ENCODE measurements around the gene AP2B1. TPM values are rescaled to one million over a fixed set of nuclear protein-coding genes. Genes with fewer than 3 reads are reported as not detected.

The AP2B1 gene
- total RNA-seq, 4 donors from 2014 or later: 32.2 to 102 (median 60.1) TPM

GRCh38 chr17:35616536-35616935 is 29.4 kb downstream of the AP2B1 start:
- no peaks in the 10 kb centered on the region for H3K27me3 ChIP-seq
- TF ChIP-seq POLR2A (IDR thresholded peaks at IDR 0.05) (no peak), POLR2AphosphoS5 (IDR thresholded peaks at IDR 0.05) (no peak), EP300 (IDR thresholded peaks at IDR 0.05; ENCODE audit: low read depth) (no peak)
- in situ Hi-C loops (cut with MboI; ENCODE audit: low pct_ligation_motif_present in 1 of 4, low pct_unique_long_range_greater_than_20kb in 1 of 4, low sequenced_read_pairs in 3 of 4) (loop anchor here in 3 of 4 donors (25.0 kb wide), 1 partner anchor 121 kb away; the partner anchor contains the start of gene RASL10B (in 3 of the 3)), intact Hi-C loops (cut with DNase I; ENCODE audit: low total_unique reads) (loop anchor here (10.0 kb wide), 1 partner anchor 128 kb away; no protein-coding TSS in a partner anchor)
- no peak overlapping the region for H3K4me3 ChIP-seq
- no peak for DNase-seq
- no peaks in the 10 kb centered on the region for H3K9me3 ChIP-seq
- no peak overlapping the region for H3K27ac ChIP-seq
- peaks cover 0 to 7% (median 0%) of the 10 kb centered on the region in 4 donors for H3K36me3 ChIP-seq
- 91 to 92% methylated on average over 7 of the region's 7 CpGs for WGBS, 2 donors (ENCODE audit: low coverage in 1 of 2)
- H3K4me1 ChIP-seq: peaks cover 0 to 20% (median 14%) of the 10 kb centered on the region in 4 donors

GRCh38 chr17:35617505-35617904 is 30.4 kb downstream of the AP2B1 start:
- Histone ChIP-seq H3K4me1 (peaks cover 0 to 20% (median 14%) of the 10 kb centered on the region in 4 donors), H3K27me3 (no peaks in the 10 kb centered on the region), H3K9me3 (no peaks in the 10 kb centered on the region), H3K36me3 (no peaks in the 10 kb centered on the region), H3K27ac (no peak overlapping the region), H3K4me3 (no peak overlapping the region)
- DNase-seq: no peak
- in situ Hi-C loops (cut with MboI; ENCODE audit: low pct_ligation_motif_present in 1 of 4, low pct_unique_long_range_greater_than_20kb in 1 of 4, low sequenced_read_pairs in 3 of 4) (loop anchor here in 3 of 4 donors (25.0 kb wide), 1 partner anchor 120 kb away; the partner anchor contains the start of gene RASL10B (in 3 of the 3)), intact Hi-C loops (cut with DNase I; ENCODE audit: low total_unique reads) (loop anchor here (10.0 kb wide), 1 partner anchor 127 kb away; no protein-coding TSS in a partner anchor)
- TF ChIP-seq POLR2AphosphoS5 (IDR thresholded peaks at IDR 0.05) (no peak), POLR2A (IDR thresholded peaks at IDR 0.05) (no peak), EP300 (IDR thresholded peaks at IDR 0.05; ENCODE audit: low read depth) (no peak), CTCF (IDR thresholded peaks at IDR 0.05) (no peak)
- WGBS, 2 donors (ENCODE audit: low coverage in 1 of 2): 63 to 66% methylated on average over 2 of the region's 2 CpGs

- TF ChIP-seq POLR2A (IDR thresholded peaks at IDR 0.05): no peak
- no peak for TF ChIP-seq CTCF (IDR thresholded peaks at IDR 0.05)
- no peak for TF ChIP-seq EP300 (IDR thresholded peaks at IDR 0.05; ENCODE audit: low read depth)
- no peak for TF ChIP-seq POLR2AphosphoS5 (IDR thresholded peaks at IDR 0.05)
- intact Hi-C loops (cut with DNase I; ENCODE audit: low total_unique reads): loop anchor here (10.0 kb wide), 1 partner anchor 126 kb away; no protein-coding TSS in a partner anchor
- no peaks in the 10 kb centered on the region for H3K9me3 ChIP-seq
- no peaks in the 10 kb centered on the region for H3K27me3 ChIP-seq
- no peak for DNase-seq
- no peaks in the 10 kb centered on the region for H3K36me3 ChIP-seq
- H3K27ac ChIP-seq: peak overlapping the region in 2 of 4 donors; percentile 19 to 42
- peaks cover 0 to 20% (median 14%) of the 10 kb centered on the region in 4 donors for H3K4me1 ChIP-seq
- in situ Hi-C loops (cut with MboI; ENCODE audit: low pct_ligation_motif_present in 1 of 4, low pct_unique_long_range_greater_than_20kb in 1 of 4, low sequenced_read_pairs in 3 of 4): loop anchor here in 3 of 4 donors (25.0 kb wide), 1 partner anchor 119 kb away; the partner anchor contains the start of gene RASL10B (in 3 of the 3)
- no peak overlapping the region for H3K4me3 ChIP-seq
Observed at GRCh38 chr17:35618628-35619027, 31.5 kb downstream of the AP2B1 start.

GRCh38 chr17:35621768-35622167 is 34.6 kb downstream of the AP2B1 start:
- Histone ChIP-seq H3K4me1 (peaks cover 0 to 20% (median 14%) of the 10 kb centered on the region in 4 donors), H3K27me3 (no peaks in the 10 kb centered on the region), H3K36me3 (peaks cover 0 to 6% (median 3%) of the 10 kb centered on the region in 4 donors), H3K4me3 (no peak overlapping the region), H3K27ac (no peak overlapping the region), H3K9me3 (no peaks in the 10 kb centered on the region)
- no peak for DNase-seq
- in situ Hi-C loops (cut with MboI; ENCODE audit: low pct_ligation_motif_present in 1 of 4, low pct_unique_long_range_greater_than_20kb in 1 of 4, low sequenced_read_pairs in 3 of 4): loop anchor here in 3 of 4 donors (25.0 kb wide), 1 partner anchor 116 kb away; the partner anchor contains the start of gene RASL10B (in 3 of the 3)
- intact Hi-C loops (cut with DNase I; ENCODE audit: low total_unique reads): no loop called here
- TF ChIP-seq EP300 (IDR thresholded peaks at IDR 0.05; ENCODE audit: low read depth) (no peak), CTCF (IDR thresholded peaks at IDR 0.05) (no peak), POLR2AphosphoS5 (IDR thresholded peaks at IDR 0.05) (no peak), POLR2A (IDR thresholded peaks at IDR 0.05) (no peak)
- WGBS, 2 donors (ENCODE audit: low coverage in 1 of 2): 60 to 74% methylated on average over 1 of the region's 1 CpG

Data from transverse colon (tissue), 4 donors.